ENCODE measurements around the gene ROPN1L.

DNA sequence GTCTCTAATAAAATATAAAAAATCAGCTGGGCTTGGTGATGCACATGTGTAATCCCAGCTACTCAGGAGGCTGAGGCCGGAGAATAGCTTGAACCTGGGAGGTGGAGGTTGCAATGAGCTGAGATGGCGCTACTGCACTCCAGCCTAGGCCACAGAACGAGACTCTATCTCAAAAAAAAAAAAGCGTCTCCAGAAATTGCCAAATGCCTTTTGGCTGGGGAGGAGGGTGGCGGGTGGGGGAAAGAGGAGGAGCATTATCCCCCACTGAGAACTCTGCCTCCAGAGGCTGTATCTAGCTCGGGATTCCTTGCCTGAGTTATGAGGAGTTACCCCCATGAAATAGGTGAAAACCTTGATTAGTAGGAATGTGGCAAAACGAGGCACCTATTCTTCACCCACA, 4.8 kb downstream of the ROPN1L start:
- TF ChIP-seq, protein P1, sequence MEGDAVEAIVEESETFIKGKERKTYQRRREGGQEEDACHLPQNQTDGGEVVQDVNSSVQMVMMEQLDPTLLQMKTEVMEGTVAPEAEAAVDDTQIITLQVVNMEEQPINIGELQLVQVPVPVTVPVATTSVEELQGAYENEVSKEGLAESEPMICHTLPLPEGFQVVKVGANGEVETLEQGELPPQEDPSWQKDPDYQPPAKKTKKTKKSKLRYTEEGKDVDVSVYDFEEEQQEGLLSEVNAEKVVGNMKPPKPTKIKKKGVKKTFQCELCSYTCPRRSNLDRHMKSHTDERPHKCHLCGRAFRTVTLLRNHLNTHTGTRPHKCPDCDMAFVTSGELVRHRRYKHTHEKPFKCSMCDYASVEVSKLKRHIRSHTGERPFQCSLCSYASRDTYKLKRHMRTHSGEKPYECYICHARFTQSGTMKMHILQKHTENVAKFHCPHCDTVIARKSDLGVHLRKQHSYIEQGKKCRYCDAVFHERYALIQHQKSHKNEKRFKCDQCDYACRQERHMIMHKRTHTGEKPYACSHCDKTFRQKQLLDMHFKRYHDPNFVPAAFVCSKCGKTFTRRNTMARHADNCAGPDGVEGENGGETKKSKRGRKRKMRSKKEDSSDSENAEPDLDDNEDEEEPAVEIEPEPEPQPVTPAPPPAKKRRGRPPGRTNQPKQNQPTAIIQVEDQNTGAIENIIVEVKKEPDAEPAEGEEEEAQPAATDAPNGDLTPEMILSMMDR (IDR thresholded peaks at IDR 0.05) = no peak
- TF ChIP-seq EP300 (IDR thresholded peaks at IDR 0.05) (no peak), POLR2A (IDR thresholded peaks at IDR 0.05) (no peak)
